H1 (cell line): ENCODE data around the gene AK5. TPM values are rescaled to one million over a fixed set of nuclear protein-coding genes. Genes with fewer than 3 reads are reported as not detected.

Experiments used
- CTCF ChIA-PET: fragments of 300-600 bp; sonication (Branson Sonifier 250); formaldehyde crosslinking; loops from one replicate; lab custom pipeline; 2021; ENCODE audit not compliant: partially characterized antibody; lab: Charles Lee
- POLR2A ChIA-PET: fragments of 300-600 bp; sonication (Branson Sonifier 250); formaldehyde crosslinking; loops from one replicate; lab custom pipeline; 2021; ENCODE audit warnings: inconsistent platforms; ENCODE audit not compliant: partially characterized antibody; lab: Charles Lee
- DNase-seq, 2 experiments: peaks; one replicate each; pipeline versions ENCODE4 v3.0.0 to v3.0.0-alpha.2; 2010 to 2022; ENCODE audit warnings: low spot score in 2 of 2, low read depth in 1 of 2, mixed read lengths in 1 of 2
- FAIRE-seq: peaks from 2 replicates; lab custom pipeline; 2011; peaks lifted over from hg19 to GRCh38; lab: Jason Lieb, UNC
- H2AFZ ChIP-seq: 2 replicates; pipeline ENCODE4 v1.8.1; 2012; ENCODE audit warnings: low read length, inconsistent platforms
- H2AK5ac ChIP-seq: 2 replicates; pipeline ENCODE4 v1.6.1; 2013; ENCODE audit warnings: low read depth, low read length
- H2BK120ac ChIP-seq: replicated peaks from 2 replicates; pipeline ENCODE3; 2013; ENCODE audit warnings: low read depth, low read length, inconsistent platforms
- H2BK12ac ChIP-seq: 2 replicates; pipeline ENCODE4 v1.6.1; 2013; ENCODE audit warnings: low read depth, low read length
- H2BK15ac ChIP-seq: 2 replicates; pipeline ENCODE4 v1.6.1; 2013; ENCODE audit warnings: low read length
- H2BK20ac ChIP-seq: 2 replicates; pipeline ENCODE4 v1.6.1; 2013; ENCODE audit warnings: low read length
- H2BK5ac ChIP-seq: 2 replicates; pipeline ENCODE4 v1.6.1; 2013; ENCODE audit warnings: low read depth, low read length
- H3K14ac ChIP-seq: 2 replicates; pipeline ENCODE4 v1.6.1; 2013; ENCODE audit warnings: inconsistent platforms; ENCODE audit not compliant: insufficient read length
- H3K18ac ChIP-seq: 2 replicates; pipeline ENCODE4 v1.6.1; 2013; ENCODE audit warnings: low read length; ENCODE audit errors: extremely low read depth
- H3K23ac ChIP-seq: 2 replicates; pipeline ENCODE4 v1.6.1; 2013; ENCODE audit warnings: inconsistent platforms; ENCODE audit not compliant: insufficient read length
- H3K23me2 ChIP-seq: 2 replicates; pipeline ENCODE4 v1.6.1; 2013; ENCODE audit warnings: low read depth, low read length
- H3K27ac ChIP-seq: 2 replicates; pipeline ENCODE4 v1.6.1; 2011; ENCODE audit warnings: low read depth, low read length, inconsistent platforms
- H3K27me3 ChIP-seq, 4 experiments: replicated peaks in 1 of 4; 1 replicate in 1 of 4; 2 replicates in 3 of 4; pipeline versions ENCODE4 v1.6.1 to v1.8.1; 2011 to 2013; ENCODE audit warnings: low read length in 3 of 4, mild to moderate bottlenecking in 3 of 4, inconsistent platforms in 2 of 4, mixed read lengths in 2 of 4, moderate library complexity in 1 of 4; ENCODE audit not compliant: control insufficient read depth in 3 of 4, insufficient read depth in 3 of 4; ENCODE audit errors: extremely low read depth in 1 of 4
- H3K36me3 ChIP-seq, 4 experiments: 2 replicates each; pipeline versions ENCODE4 v1.6.1 to v1.8.1; 2011 to 2013; ENCODE audit warnings: mild to moderate bottlenecking in 4 of 4, low read length in 3 of 4, moderate library complexity in 2 of 4, control low read depth in 1 of 4, inconsistent platforms in 1 of 4; ENCODE audit not compliant: insufficient read depth in 4 of 4, control insufficient read depth in 2 of 4
- H3K4ac ChIP-seq: replicated peaks from 2 replicates; pipeline ENCODE3; 2013; ENCODE audit warnings: low read length, low read depth, mixed read lengths, inconsistent platforms; ENCODE audit not compliant: insufficient read length
- H3K4me1 ChIP-seq, 4 experiments: replicated peaks in 1 of 4; 1 replicate in 1 of 4; 2 replicates in 3 of 4; pipeline versions ENCODE4 v1.6.1 to v1.8.1; 2011 to 2013; ENCODE audit warnings: low read length in 3 of 4, inconsistent platforms in 2 of 4, mixed read lengths in 1 of 4; ENCODE audit not compliant: insufficient read depth in 4 of 4, control insufficient read depth in 3 of 4
- H3K4me2 ChIP-seq, 2 experiments: 2 replicates each; pipeline versions ENCODE4 v1.6.1 to v1.8.1; 2011 to 2013; ENCODE audit warnings: low read depth in 2 of 2, low read length in 2 of 2, control low read depth in 1 of 2, inconsistent platforms in 1 of 2, mild to moderate bottlenecking in 1 of 2; ENCODE audit not compliant: insufficient read depth in 1 of 2
- H3K4me3 ChIP-seq, 4 experiments: fragments of 200-600, 300-600 bp in 1 of 4; sonication (generic), shearing (Covaris generic), sonication (Bioruptor Twin) in 1 of 4; 2 replicates each; pipeline versions ENCODE4 v1.5.1 to v1.8.1; 2011 to 2016; ENCODE audit warnings: low read length in 4 of 4, low read depth in 3 of 4, control low read depth in 2 of 4, inconsistent platforms in 2 of 4, mild to moderate bottlenecking in 2 of 4, mixed read lengths in 1 of 4, moderate library complexity in 1 of 4; ENCODE audit not compliant: insufficient read depth in 2 of 4; ENCODE audit errors: extremely low read depth in 1 of 4
- H3K56ac ChIP-seq: replicated peaks from 2 replicates; pipeline ENCODE3; 2013; ENCODE audit warnings: low read depth, mild to moderate bottlenecking, mixed read lengths, low read length, inconsistent platforms; ENCODE audit not compliant: insufficient read length
- H3K79me1 ChIP-seq: 2 replicates; pipeline ENCODE4 v1.6.1; 2013; ENCODE audit warnings: low read depth, low read length, control low read depth
- H3K79me2 ChIP-seq, 2 experiments: 2 replicates each; pipeline versions ENCODE4 v1.6.1 to v1.8.1; 2012 to 2013; ENCODE audit warnings: low read length in 2 of 2, mild to moderate bottlenecking in 2 of 2, inconsistent platforms in 1 of 2; ENCODE audit not compliant: insufficient read depth in 2 of 2, control insufficient read depth in 1 of 2
- H3K9ac ChIP-seq, 4 experiments: replicated peaks in 1 of 4; 1 replicate in 1 of 4; 2 replicates in 3 of 4; pipeline versions ENCODE4 v1.6.1 to v1.8.1; 2011 to 2013; ENCODE audit warnings: low read depth in 3 of 4, low read length in 3 of 4, control low read depth in 2 of 4, mild to moderate bottlenecking in 2 of 4, moderate library complexity in 2 of 4, inconsistent platforms in 1 of 4; ENCODE audit errors: extremely low read depth in 1 of 4
- H3K9me3 ChIP-seq, 2 experiments: 2 replicates each; pipeline versions ENCODE4 v1.6.1 to v1.8.1; 2012 to 2013; ENCODE audit warnings: mild to moderate bottlenecking in 2 of 2, moderate library complexity in 2 of 2, control low read depth in 1 of 2, inconsistent platforms in 1 of 2, low read depth in 1 of 2, low read length in 1 of 2, mixed read lengths in 1 of 2; ENCODE audit not compliant: insufficient read depth in 2 of 2
- H4K20me1 ChIP-seq, 2 experiments: replicated peaks in 1 of 2; 2 replicates each; pipeline versions ENCODE3 to v1.8.1; 2011 to 2013; ENCODE audit warnings: inconsistent platforms in 2 of 2, low read length in 2 of 2, mild to moderate bottlenecking in 1 of 2; ENCODE audit not compliant: insufficient read depth in 2 of 2, control insufficient read depth in 1 of 2
- H4K5ac ChIP-seq: 2 replicates; pipeline ENCODE4 v1.6.1; 2013; ENCODE audit warnings: low read length, low read depth, mixed read lengths, inconsistent platforms; ENCODE audit not compliant: insufficient read length
- H4K8ac ChIP-seq: 2 replicates; pipeline ENCODE4 v1.8.0; 2013; ENCODE audit warnings: mild to moderate bottlenecking, moderate library complexity, low read length, inconsistent platforms; ENCODE audit not compliant: insufficient read depth; ENCODE audit errors: extremely low read depth
- H4K91ac ChIP-seq: replicated peaks from 2 replicates; pipeline ENCODE3; 2013; ENCODE audit warnings: low read length, mixed read lengths, inconsistent platforms; ENCODE audit not compliant: insufficient read length
- CBX8 ChIP-seq: fragments of 300-800, 300-1000 bp; sonication (generic); IDR thresholded peaks from 2 replicates; pipeline ENCODE4 v1.7.1; 2016; ENCODE audit warnings: low read depth, low read length, borderline replicate concordance
- CREB1 ChIP-seq: IDR thresholded peaks from 2 replicates; pipeline ENCODE4 v1.6.1; 2012; ENCODE audit warnings: inconsistent platforms
- CTCF ChIP-seq, 3 experiments: IDR thresholded peaks; 1 replicate in 2 of 3; 2 replicates in 1 of 3; pipeline versions ENCODE4 v1.5.1 to v1.6.1; 2011; ENCODE audit warnings: low read length in 3 of 3, mild to moderate bottlenecking in 3 of 3, inconsistent platforms in 2 of 3, low read depth in 1 of 3, moderate library complexity in 1 of 3; ENCODE audit not compliant: insufficient read depth in 1 of 3; ENCODE audit errors: control extremely low read depth in 1 of 3
- FOSL1 ChIP-seq: IDR thresholded peaks from 2 replicates; pipeline ENCODE4 v1.6.1; 2011; ENCODE audit warnings: mild to moderate bottlenecking, low read depth, low read length, moderate library complexity; ENCODE audit not compliant: insufficient read depth
- HDAC2 ChIP-seq, 2 experiments: fragments of 300-600 bp in 1 of 2; sonication (generic) in 1 of 2; IDR thresholded peaks; 2 replicates each; pipeline ENCODE4 v1.6.1; 2011 to 2012; ENCODE audit warnings: low read depth in 2 of 2, low read length in 2 of 2, mild to moderate bottlenecking in 2 of 2, moderate library complexity in 2 of 2, borderline replicate concordance in 1 of 2, inconsistent platforms in 1 of 2
- POU5F1 ChIP-seq: IDR thresholded peaks from 2 replicates; pipeline ENCODE4 v1.6.1; 2011; ENCODE audit warnings: low read depth, mild to moderate bottlenecking, low read length, moderate library complexity
- WGBS, 2 experiments: shearing (Covaris generic) in 1 of 2; methylation state at CpG; one replicate each; pipeline versions ENCODE4 v1.1.6 to v1.1.7; 2013 to 2015; ENCODE audit warnings: low lambda C conversion rate in 2 of 2, mixed read lengths in 2 of 2, inconsistent platforms in 1 of 2, low coverage in 1 of 2, missing lambda C conversion rate in 1 of 2; ENCODE audit not compliant: insufficient replicate concordance in 2 of 2, insufficient coverage in 1 of 2, insufficient read length in 1 of 2; ENCODE audit errors: extremely low coverage in 1 of 2, missing lambda C conversion rate in 1 of 2; 5-methylcytosine and 5-hydroxymethylcytosine counted together
- polyA plus RNA-seq, 7 experiments: library from polyadenylated mRNA; depleted of rRNA in 3 of 7; stranded (reverse) in 5 of 7; unstranded in 2 of 7; fragments of >200 nt in 5 of 7; fragments of 200-250 nt in 2 of 7; gene quantifications; 1 replicate in 5 of 7; 2 replicates in 1 of 7; 4 replicates in 1 of 7; pipeline versions ENCODE4 v1.2.1 to v1.2.3, GENCODE V29; 2011 to 2013; ENCODE audit warnings: missing spikeins in 2 of 7, mixed read lengths in 2 of 7
- total RNA-seq: library from RNA; stranded (reverse); fragmentation: NEBNext Ultra II Directional; extraction: Animal tissue kit (Norgen Biotek cat#: 25700); gene quantifications from 2 replicates; pipeline ENCODE4 v1.2.1, GENCODE V29; 2021

The AK5 gene
- total and polyA plus RNA-seq, 2 of the 8 experiments (the other 6 are each of a cell fraction or from before 2014, with no cell fraction given), result 2.0 to 7.1 TPM

GRCh38 chr1:77401384-77401783, 119.6 kb downstream of the AK5 start:
- Histone ChIP-seq H2BK12ac (no peak overlapping the region), H4K20me1 (no peaks in the 10 kb centered on the region), H3K79me2 (no peaks in the 10 kb centered on the region), H3K9me3 (no peaks in the 10 kb centered on the region), H2AFZ (no peak overlapping the region), H3K79me1 (no peaks in the 10 kb centered on the region), H4K91ac (no peak overlapping the region), H4K5ac (no peak overlapping the region), H2BK120ac (no peak overlapping the region), H3K56ac (no peak overlapping the region), H3K27me3 (no peaks in the 10 kb centered on the region), H3K4me3 (no peak overlapping the region), H3K23me2 (no peaks in the 10 kb centered on the region), H3K14ac (no peak overlapping the region), H3K4me2 (no peak overlapping the region), H2AK5ac (no peak overlapping the region), H2BK5ac (no peak overlapping the region), H3K27ac (no peak overlapping the region), H2BK20ac (no peak overlapping the region), H3K4ac (no peak overlapping the region), H3K23ac (no peak overlapping the region), H3K18ac (no peak overlapping the region), H4K8ac (no peak overlapping the region), H3K9ac (no peak overlapping the region), H2BK15ac (no peak overlapping the region), H3K36me3 (no peaks in the 10 kb centered on the region), H3K4me1 (no peaks in the 10 kb centered on the region)
- ChIA-PET POLR2A (no interaction called here), CTCF (no interaction called here)
- FAIRE-seq (no peak), DNase-seq (no peak)
- WGBS, 2 experiments, result 100% methylated on average over 2 of the region's 2 CpGs; no CpG with 5 or more reads in 1 of the 2 experiments
- TF ChIP-seq HDAC2 (IDR thresholded peaks at IDR 0.05; ENCODE audit: borderline replicate concordance in 1 of 2, low read depth in 2 of 2, low read length in 2 of 2) (no peak), CBX8 (no peak), CREB1 (no peak), POU5F1 (no peak), FOSL1 (no peak), CTCF (IDR thresholded peaks at IDR 0.05; ENCODE audit: control extremely low read depth in 1 of 3, insufficient read depth in 1 of 3, low read depth in 1 of 3, low read length in 3 of 3) (no peak)
